OCI-LY3 (cell line): ENCODE results near the gene ACBD6.
A peak's percentile ranks its signal among the peaks of the same experiment; 100 is the strongest.

Experiments
- H2AFZ ChIP-seq: fragments of 200-600, 300-600 bp; shearing (Covaris generic); 2 replicates; pipeline ENCODE4 v1.6.0; 2014; ENCODE audit warnings: antibody characterized with exemption, low read depth, low read length
- H3K27ac ChIP-seq: fragments of 200-600, 300-600 bp; sonication (generic); 2 replicates; pipeline ENCODE4 v1.5.1; 2014; ENCODE audit warnings: mild to moderate bottlenecking, low read length, moderate library complexity, mixed read lengths
- H3K27me3 ChIP-seq: fragments of 200-600, 300-600 bp; sonication (generic); 2 replicates; pipeline ENCODE4 v1.6.1; 2014; ENCODE audit warnings: low read depth, low read length, mixed read lengths
- H3K36me3 ChIP-seq: fragments of 200-600, 300-600 bp; sonication (generic); replicated peaks from 2 replicates; pipeline ENCODE3; 2014; ENCODE audit warnings: low read depth, low read length, mixed read lengths
- H3K4me1 ChIP-seq: fragments of 300-600, 200-600 bp; sonication (generic); 2 replicates; pipeline ENCODE4 v1.6.1; 2014; ENCODE audit warnings: low read length, mixed read lengths
- H3K4me2 ChIP-seq: fragments of 200-600, 300-600 bp; sonication (generic); 2 replicates; pipeline ENCODE4 v1.6.1; 2014; ENCODE audit warnings: low read length, mixed read lengths
- H3K4me3 ChIP-seq: fragments of 300-600, 200-600 bp; sonication (generic); 2 replicates; pipeline ENCODE4 v1.5.1; 2014; ENCODE audit warnings: antibody characterized with exemption, mild to moderate bottlenecking, low read length, moderate library complexity
- H3K79me2 ChIP-seq: fragments of 300-600, 200-600 bp; shearing (Covaris generic); 2 replicates; pipeline ENCODE4 v1.6.1; 2014; ENCODE audit warnings: mild to moderate bottlenecking, low read length, mixed read lengths
- H3K9ac ChIP-seq: fragments of 300-600, 200-600 bp; shearing (Covaris generic); 2 replicates; pipeline ENCODE4 v1.6.0; 2014; ENCODE audit warnings: mild to moderate bottlenecking, low read length, moderate library complexity
- H3K9me3 ChIP-seq: fragments of 200-600, 300-600 bp; shearing (Covaris generic); 2 replicates; pipeline ENCODE4 v1.6.1; 2014; ENCODE audit warnings: low read length, mixed read lengths; ENCODE audit not compliant: insufficient read depth
- H4K20me1 ChIP-seq: fragments of 200-600, 300-600 bp; sonication (generic); 2 replicates; pipeline ENCODE4 v1.6.1; 2016; ENCODE audit warnings: low read length, mixed read lengths; ENCODE audit not compliant: insufficient read depth
- CTCF ChIP-seq: fragments of 200-600, 300-600 bp; sonication (generic); IDR thresholded peaks from 2 replicates; pipeline ENCODE4 v1.5.1; 2014; ENCODE audit warnings: antibody characterized with exemption, low read length, low read depth
- EZH2phosphoT487 ChIP-seq: fragments of 200-600 bp; shearing (Covaris generic); IDR thresholded peaks from 2 replicates; pipeline ENCODE4 v1.6.1; 2018; ENCODE audit warnings: antibody characterized with exemption, mixed run types, low read depth

ACBD6 gene

GRCh38 chr1:180535418-180535999, 33.1 kb upstream of the ACBD6 start:
- Histone ChIP-seq H3K9me3 (no peaks in the 10 kb centered on the region), H3K4me2 (peak overlapping the region; percentile 63), H4K20me1 (no peaks in the 10 kb centered on the region), H3K36me3 (no peaks in the 10 kb centered on the region), H3K4me3 (peak overlapping the region; percentile 65; the same call in 1 of the 2 replicates), H3K9ac (no peak overlapping the region), H2AFZ (0 out of 2 replicates have a peak overlapping the region, but pooled peaks have one; percentile 82), H3K79me2 (no peaks in the 10 kb centered on the region), H3K27ac (no peak overlapping the region), H3K4me1 (peaks cover 17% of the 10 kb centered on the region), H3K27me3 (peaks cover 12% of the 10 kb centered on the region)
- TF ChIP-seq EZH2phosphoT487 = no peak
- TF ChIP-seq CTCF = no peak

DNA sequence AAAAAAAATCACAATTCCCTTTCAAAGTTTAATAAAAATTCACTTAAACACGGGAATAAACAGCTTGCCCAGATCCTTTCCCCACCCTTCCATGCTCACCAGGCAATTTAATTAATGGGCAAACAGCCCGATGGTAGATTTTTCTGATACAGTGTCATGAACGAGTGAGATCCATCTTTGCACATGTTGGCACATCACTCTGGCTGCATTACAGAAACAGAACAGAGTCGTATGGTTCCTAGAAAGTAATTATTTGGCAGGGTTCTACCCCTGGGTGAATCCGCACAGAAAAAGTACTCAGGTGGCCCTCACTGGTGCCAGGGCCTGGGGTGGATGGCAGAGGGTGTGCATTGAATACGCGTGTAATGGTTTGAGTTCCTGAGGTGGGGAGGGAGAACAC, 31.8 kb upstream of the ACBD6 start:
- Histone ChIP-seq H3K4me2 (peak overlapping the region; percentile 55), H3K27ac (no peak overlapping the region), H3K79me2 (no peaks in the 10 kb centered on the region), H2AFZ (peak overlapping the region; percentile 92), H3K9me3 (no peaks in the 10 kb centered on the region), H3K9ac (no peak overlapping the region), H3K4me3 (no peak overlapping the region), H3K4me1 (peaks cover 17% of the 10 kb centered on the region), H4K20me1 (no peaks in the 10 kb centered on the region), H3K36me3 (no peaks in the 10 kb centered on the region), H3K27me3 (peaks cover 12% of the 10 kb centered on the region)
- TF ChIP-seq CTCF = no peak
- TF ChIP-seq EZH2phosphoT487 = no peak

DNA sequence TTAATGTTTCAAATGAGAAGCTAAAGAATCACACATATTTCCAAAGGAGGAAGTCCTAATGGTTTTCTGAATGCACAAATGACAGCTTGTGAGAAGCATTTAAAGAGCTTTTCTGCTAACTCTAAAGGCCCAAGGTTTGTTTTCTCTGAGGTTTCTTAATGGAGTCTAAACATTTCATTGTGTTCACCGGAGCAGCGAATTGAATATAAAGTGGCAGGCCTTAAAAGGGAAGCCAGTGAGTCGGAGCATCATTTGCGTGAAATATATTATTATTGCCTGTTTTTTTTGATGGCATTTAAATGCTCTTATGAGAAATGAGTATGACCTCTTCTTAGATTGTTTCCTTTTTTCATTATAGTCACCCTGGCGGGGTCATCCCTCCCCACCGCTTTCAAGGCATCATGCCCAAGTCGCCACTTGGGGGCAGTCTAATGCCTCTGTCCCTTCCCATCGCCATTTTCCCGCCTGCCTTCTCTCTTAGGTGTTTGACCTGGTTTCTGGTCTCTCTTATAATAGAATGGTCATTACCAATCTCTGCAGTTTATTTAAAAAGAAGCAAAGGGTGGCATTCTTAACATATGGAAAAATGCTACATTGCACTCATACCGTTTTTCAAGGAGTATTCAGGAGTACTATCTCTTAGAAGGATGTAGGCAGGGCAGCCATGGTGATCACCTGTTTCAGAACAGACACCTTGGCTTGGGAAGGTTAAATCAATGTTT, 31.1 kb upstream of the ACBD6 start:
- Histone ChIP-seq H3K9ac (0 out of 2 replicates have a peak overlapping the region, but pooled peaks have one; percentile 1), H3K4me3 (peak overlapping the region; percentile 30), H3K27me3 (peaks cover 15% of the 10 kb centered on the region), H3K4me2 (peak overlapping the region; percentile 55), H2AFZ (peak overlapping the region; percentile 92), H3K79me2 (no peaks in the 10 kb centered on the region), H4K20me1 (no peaks in the 10 kb centered on the region), H3K4me1 (peaks cover 17% of the 10 kb centered on the region), H3K27ac (no peak overlapping the region), H3K9me3 (no peaks in the 10 kb centered on the region), H3K36me3 (no peaks in the 10 kb centered on the region)
- no peak for TF ChIP-seq EZH2phosphoT487
- peak; percentile 97 for TF ChIP-seq CTCF

- no peak overlapping the region for H3K27ac ChIP-seq
- H3K4me1 ChIP-seq = peaks cover 17% of the 10 kb centered on the region
- H3K9ac ChIP-seq = no peak overlapping the region
- peaks cover 15% of the 10 kb centered on the region for H3K27me3 ChIP-seq
- TF ChIP-seq EZH2phosphoT487 (no peak), CTCF (no peak)
- H3K9me3 ChIP-seq = no peaks in the 10 kb centered on the region
- H3K4me3 ChIP-seq = no peak overlapping the region
- H4K20me1 ChIP-seq = no peaks in the 10 kb centered on the region
- no peaks in the 10 kb centered on the region for H3K36me3 ChIP-seq
- peak overlapping the region; percentile 3; the same call in 1 of the 2 replicates for H2AFZ ChIP-seq
- H3K79me2 ChIP-seq = no peaks in the 10 kb centered on the region
- peak overlapping the region; percentile 55; the same call in 1 of the 2 replicates for H3K4me2 ChIP-seq
Observed at GRCh38 chr1:180532854-180533253, 30.5 kb upstream of the ACBD6 start.
